ENCODE measurements around the gene PPM1H.

GRCh38 chr12:62886796-62887195 lies 48.2 kb downstream of the PPM1H start:
- no peak for TF ChIP-seq POLR2A (IDR thresholded peaks at IDR 0.05; ENCODE audit: low read length)
- TF ChIP-seq GATA1 (IDR thresholded peaks at IDR 0.05; ENCODE audit: low read depth, low read length), result no peak
